ENCODE results near the gene LEP.

Gene LEP

DNA sequence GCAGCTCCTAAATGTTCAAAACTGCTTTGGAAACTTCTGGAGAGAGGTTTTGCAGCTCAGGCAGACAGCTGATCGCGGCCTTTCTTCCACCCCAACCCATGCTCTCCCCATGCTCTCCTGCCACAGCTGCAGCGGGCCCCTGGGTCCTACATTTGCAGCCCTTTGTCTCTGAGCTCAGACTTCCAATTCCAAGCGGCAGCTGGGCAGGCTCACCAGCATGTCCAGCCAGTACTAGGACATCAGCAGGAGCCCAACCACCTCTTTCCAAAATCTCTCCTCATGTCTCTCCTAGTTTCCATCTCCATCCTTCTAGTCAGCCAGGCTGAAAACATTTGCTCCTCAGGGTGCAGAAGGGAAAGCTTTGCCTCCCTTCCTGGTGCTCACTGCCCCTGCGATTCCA is 6.0 kb downstream of the LEP start:
- DNase-seq (ENCODE audit: low spot score), result no peak

DNA sequence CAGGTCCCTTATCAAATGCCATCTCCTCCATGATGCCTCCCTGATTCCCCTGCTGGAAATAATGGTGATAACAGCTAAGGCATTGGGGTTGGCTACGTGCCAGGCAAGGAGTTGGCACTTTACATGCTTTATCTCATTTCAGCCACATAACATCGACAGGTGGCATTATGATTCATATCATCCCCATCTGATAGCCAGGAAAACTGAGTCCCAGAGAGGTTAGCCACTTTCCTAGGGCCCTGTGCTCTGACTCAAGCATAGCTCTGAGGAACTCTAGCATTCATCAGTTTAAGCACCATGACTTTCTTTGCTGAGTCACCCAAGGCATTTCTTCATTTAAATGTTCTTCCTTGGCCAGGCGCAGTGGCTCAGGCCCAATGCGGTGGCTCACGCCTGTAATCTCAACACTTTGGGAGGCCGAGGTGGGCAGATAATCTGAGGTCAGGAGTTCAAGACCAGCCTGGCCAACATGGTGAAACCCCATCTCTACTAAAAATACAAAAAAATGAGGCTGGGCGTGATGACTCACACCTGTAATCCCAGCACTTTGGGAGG is 6.6 kb downstream of the LEP start:
- DNase-seq (ENCODE audit: low spot score), result no peak

DNA sequence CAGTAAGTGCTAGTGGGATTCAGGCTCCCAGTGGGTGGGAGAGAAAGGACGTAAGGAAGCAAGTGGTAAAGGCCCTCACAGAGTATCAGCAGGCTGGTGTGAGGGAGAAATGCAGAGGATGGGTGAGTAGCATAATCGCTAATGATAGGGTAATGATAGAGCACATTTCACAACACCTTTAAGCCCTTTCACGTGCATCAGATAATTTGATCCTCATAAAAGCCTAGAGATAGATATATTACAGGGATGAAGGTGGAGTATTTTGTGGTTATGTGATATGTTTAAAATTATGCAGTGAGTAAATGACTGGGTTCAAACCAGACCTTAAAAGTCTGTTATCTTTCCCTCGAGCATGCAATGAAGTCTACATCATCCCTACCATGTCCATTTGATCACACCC is 10.3 kb downstream of the LEP start:
- DNase-seq (ENCODE audit: low spot score), result no peak

DNA sequence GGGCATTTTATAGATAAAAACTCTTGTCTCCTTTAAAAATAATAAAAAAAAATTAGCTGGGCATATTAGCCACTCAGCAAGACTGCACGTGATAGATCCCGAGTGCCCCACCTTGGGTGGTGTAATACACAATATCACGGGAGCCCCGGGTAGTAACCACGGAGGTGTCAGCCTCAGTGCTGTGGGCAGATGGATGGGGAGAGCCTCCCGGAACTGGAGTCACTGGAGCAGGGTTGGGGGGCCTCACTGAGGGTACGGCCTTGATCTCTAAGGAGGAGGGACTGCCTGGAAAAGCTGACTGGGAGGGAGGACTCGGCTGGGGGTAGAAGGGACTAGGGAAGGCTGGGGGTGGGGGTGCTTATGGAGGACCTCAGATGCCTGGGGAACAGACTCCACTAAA is 12.6 kb downstream of the LEP start:
- DNase-seq (ENCODE audit: low spot score), result no peak

DNA sequence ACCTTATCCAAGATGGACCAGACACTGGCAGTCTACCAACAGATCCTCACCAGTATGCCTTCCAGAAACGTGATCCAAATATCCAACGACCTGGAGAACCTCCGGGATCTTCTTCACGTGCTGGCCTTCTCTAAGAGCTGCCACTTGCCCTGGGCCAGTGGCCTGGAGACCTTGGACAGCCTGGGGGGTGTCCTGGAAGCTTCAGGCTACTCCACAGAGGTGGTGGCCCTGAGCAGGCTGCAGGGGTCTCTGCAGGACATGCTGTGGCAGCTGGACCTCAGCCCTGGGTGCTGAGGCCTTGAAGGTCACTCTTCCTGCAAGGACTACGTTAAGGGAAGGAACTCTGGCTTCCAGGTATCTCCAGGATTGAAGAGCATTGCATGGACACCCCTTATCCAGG is 13.4 kb downstream of the LEP start:
- no peak for DNase-seq (ENCODE audit: low spot score)

DNA sequence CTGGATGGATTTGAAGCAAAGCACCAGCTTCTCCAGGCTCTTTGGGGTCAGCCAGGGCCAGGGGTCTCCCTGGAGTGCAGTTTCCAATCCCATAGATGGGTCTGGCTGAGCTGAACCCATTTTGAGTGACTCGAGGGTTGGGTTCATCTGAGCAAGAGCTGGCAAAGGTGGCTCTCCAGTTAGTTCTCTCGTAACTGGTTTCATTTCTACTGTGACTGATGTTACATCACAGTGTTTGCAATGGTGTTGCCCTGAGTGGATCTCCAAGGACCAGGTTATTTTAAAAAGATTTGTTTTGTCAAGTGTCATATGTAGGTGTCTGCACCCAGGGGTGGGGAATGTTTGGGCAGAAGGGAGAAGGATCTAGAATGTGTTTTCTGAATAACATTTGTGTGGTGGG is 14.2 kb downstream of the LEP start:
- no peak for DNase-seq (ENCODE audit: low spot score)

DNA sequence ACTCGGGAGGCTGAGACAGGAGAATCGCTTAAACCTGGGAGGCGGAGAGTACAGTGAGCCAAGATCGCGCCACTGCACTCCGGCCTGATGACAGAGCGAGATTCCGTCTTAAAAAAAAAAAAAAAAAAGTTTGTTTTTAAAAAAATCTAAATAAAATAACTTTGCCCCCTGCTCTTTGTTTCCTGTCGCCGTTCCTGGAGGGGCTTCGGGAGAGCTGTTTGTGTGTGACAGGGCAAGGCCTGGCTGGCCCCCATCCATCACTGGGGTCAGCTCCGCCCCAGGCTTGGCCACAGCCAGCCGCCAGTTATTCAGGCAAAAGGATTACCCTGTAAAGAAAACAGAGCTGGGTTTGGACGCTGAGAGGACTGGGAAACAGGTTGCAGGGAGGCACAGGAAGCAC is 16.4 kb downstream of the LEP start:
- DNase-seq (ENCODE audit: low spot score), result no peak

DNA sequence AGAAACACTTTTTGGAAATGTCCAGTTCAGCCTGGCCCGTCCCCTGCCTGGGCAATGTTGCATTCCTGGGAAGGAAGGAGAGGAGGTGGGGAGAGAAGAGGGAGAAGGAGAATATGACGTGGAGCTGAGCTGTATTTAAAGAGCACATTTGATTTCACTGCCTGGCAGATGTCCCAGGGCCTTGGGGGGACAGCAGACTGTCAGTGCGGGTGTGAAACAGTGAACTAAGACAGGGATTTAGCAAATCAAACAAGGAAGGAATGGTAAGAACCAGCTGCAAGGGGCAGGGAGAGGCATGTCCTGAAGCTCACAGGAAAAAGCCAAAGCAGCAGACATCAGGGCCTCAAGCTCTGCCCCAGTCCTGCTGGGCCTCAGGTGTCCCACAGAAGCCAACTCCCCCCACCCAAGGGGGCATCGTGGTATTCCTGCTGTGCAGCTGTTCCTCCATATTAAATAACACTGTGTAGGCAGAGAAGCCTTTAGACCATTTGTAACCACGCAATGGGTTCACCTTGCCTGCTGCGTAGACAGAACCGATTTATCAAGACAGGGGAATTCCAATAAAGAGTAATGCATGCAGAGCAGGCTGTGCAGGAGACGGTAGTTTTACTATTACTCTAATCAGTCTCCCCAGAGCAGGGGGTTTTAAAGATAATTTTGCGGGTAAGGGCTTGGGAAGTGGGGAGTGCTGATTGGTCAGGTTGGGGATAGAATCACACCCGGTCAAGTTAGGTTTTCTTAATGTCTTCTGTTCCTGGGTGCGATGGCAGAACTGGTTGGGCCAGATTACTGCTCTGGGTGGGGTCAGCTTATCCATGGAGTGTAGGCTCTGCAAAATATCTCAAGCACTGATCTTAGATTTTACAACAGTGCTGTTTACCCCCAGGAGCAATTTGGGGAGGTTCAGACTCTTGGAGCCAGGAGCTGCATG is 18.3 kb downstream of the LEP start:
- DNase-seq (ENCODE audit: low spot score), result no peak

DNA sequence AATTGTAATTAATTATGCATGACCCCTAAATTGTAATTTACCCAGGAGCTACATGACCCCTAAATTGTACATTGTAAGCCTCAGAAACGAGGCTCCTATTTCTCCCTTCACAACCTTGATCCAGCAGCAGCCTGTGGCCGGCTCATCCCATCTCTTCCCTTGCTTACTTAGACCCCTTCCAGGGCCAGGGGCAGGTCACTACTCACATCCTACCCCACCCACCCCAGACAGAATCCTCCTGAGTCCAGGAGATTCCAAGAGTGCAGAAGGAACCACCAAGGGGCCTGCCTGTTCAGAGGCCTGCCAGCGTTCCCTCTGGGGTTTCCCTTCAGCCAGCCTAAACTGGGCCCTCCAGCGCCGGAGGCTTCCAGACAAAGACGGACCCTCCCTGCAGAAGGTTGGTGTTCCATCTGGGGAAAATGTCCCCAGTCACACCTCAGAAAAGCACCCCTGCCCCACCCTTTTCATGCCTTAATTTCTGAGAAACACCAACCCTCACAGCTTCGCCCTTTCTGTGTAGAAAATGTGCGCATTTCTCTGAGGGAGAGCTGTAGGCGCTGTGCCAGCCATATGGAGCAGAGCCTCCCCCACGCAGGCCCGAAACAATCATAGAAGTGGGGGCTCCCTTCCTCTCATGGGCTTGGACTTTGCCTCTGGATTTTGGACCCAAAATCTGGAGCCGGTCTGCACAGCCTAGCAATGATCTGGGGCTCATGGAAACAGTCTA is 19.2 kb downstream of the LEP start:
- DNase-seq (ENCODE audit: low spot score), result no peak

DNA sequence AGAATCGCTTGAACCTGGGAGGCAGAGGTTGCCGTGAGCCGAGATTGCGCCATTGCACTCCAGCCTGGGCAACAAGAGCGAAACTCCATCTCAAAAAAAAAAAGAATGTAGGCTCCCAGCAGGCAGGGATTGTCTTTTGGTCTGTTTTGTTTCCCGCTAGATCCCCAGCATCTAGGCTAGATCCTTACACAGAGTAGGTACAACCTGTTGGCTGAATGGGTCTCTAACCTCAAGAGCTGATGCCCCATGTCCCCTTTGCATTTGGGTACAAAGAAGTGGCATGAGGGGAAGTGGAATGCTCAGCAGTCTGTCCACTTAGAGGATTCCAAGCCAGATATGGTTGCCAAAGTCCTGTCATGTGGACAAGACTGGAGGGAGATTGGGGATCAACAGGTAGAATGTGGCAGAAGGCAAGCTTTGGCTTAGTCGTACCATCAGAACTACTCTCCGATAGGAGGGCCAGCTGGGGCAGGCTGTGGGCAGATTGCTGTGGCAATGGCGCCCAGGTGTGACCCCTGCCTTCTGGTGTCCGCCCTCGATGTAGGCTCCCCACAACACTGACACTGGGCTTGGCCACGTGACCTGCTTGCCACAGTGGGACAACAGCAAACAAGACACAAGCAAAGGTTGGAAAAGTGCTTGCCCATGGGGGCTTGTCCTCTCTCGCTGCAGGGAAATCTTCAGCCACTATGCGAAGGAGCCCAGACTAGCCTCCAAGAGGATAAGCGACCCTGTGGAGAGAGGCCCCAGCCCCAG is 21.4 kb downstream of the LEP start:
- no peak for DNase-seq (ENCODE audit: low spot score)

DNA sequence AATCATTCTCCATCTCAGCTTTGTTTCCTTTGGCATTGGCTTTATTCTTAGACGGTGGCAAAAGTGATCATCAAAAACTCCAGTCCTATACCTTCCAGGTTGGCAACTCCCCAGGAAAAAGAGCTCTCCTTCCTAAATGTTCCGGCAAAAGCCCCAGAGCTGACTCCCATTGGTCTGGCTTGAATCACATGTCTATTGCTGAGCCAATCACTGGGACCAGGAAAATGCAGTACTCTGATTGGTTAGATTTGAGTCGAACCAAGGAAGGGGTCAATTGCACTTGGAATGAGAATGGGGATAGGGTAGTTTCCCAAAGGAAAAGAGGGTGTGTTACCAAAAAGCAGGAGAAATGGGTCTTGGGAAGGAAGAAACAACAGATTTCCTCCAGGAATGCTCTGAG is 22.3 kb downstream of the LEP start:
- no peak for DNase-seq (ENCODE audit: low spot score)

DNA sequence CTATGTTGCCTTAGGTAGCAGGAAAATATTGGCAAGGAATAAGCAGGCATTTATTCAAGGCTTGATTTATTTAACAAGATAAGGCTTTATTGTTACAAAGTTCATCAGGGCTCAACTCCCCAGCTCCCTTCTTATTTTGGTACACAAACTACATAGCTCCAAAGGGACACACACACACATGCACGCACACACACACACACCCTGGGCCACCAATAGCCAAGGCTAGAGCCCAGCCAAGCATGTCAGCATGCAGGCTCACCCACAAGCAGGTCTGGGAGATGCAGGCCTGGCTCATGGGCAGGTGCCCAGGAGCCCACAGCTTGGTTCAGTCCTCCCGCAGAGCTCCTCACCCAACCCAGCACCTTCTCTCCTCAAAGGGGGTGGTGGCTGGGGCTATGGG is 23.4 kb downstream of the LEP start:
- DNase-seq (ENCODE audit: low spot score), result no peak

DNA sequence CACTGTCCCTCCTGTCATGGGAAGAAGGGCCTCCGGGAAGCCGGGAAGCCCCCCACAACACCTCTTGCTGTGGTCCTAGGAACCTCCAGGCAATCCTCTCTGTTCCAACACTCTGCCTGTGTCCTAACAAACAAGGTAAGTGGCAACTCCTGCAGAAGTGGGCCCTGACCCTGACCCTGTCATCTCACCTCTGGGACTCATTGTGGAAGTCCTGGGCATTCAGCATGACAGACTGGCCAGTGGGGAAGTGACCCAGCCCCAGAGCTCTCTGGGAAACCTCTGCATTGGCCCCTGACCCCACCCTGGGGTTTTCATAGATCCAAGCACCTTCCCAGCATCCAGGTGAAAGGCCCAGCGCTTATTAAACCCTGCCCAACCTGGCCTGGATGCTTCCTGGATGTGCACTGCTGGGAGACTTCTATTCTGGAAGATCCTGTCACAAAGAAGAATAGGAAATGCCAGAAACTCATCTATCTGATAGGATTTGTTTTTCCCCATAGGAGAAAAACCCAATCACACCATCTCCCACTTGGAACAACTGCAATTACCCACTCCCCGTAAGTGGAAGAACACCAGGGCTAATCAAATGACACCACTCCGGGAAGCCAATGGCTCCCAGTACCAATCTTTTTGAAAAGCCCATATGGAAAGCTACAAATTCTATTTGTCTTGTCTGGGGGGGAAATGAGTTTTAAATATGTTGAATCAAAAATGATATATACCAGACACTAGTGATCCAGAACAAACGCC is 24.3 kb downstream of the LEP start:
- no peak for DNase-seq (ENCODE audit: low spot score)

DNA sequence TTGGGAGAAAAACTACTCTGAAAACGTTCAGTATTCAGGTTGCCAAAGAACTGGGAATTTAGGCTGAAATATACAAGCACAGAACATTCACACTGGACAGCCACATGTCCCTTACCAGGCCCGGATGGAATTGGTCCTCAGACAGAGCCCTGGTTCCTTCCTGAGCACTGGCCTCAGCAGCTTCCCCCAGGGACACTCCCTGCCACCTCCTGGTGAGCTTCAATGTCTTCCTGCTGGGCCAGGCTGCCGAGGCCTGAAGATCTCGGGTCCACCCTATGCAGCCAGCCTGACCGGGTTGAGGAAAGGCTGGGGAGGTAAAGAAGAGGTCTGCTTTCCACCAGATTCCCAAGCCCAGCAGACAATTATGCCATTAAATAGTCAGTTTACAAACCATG is 24.8 kb downstream of the LEP start:
- DNase-seq (ENCODE audit: low spot score), result no peak

DNA sequence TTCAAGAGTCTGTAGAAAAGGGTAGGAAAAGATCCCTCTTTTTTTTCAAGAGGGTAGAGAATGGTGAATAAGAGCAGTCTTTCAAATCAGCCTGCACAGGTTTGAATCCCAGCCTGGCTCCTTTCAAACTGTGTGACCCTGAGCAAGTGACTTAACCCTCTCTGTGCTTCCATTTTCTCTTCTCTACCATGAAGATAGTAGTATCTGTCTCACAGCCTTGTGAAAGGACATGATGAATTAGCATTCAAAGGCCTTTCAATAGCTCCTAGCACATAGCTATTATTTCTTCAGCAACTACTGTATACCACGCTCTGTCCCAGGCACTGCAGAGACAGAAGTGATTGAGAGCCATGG is 25.4 kb downstream of the LEP start:
- DNase-seq (ENCODE audit: low spot score), result no peak

DNA sequence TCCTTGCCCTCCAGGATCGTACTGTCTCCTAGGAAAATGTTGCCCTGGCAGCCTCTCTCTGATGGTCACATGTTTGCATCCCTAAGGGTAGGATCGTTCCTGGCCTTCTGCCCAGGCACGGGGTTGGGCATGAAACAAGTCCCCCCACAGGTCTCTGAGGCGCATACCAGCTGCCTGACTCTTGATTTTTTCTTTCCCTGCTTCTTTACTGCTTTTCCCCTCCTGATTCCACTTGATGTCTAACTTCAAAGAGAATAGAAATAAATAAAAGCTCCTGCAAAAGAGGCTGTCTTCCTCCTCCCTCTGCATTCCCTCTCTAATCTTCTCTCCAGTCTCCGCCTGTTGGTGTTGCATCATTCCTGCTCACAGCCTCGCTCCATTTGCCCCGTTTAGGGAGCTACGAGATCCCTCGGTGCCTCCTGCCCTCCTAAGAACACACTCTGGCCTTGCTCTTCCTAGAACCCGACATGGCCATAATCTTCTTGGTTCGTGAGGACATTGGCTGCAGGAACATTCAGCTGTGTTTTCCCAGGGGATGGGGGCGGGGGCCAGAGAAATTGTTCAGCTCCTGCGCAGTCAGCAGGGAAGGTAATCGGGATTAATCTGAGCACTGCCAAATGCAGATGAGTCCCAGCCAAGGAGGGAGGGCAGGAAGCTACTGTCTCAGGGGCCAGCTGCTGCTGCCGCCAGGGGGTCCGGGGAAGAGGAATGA is 26.0 kb downstream of the LEP start:
- peak; percentile 46 for DNase-seq (ENCODE audit: low spot score)

DNA sequence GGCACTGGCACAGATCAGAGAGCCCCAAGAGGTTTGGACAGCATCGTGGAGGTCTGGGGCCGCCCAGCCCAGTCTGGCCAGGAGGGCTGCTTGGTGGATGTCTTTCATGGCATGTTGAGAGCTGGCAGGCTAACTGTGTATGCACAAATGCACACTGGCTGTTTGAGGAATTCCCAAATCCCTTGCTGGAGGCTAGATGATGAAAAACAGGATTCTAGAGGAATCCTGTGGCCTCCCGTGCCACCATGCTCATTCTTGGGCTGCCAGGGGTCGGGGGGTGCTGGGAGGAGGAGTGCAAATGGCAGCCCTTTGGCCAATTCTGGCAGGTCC is 26.5 kb downstream of the LEP start:
- no peak for DNase-seq (ENCODE audit: low spot score)

DNA sequence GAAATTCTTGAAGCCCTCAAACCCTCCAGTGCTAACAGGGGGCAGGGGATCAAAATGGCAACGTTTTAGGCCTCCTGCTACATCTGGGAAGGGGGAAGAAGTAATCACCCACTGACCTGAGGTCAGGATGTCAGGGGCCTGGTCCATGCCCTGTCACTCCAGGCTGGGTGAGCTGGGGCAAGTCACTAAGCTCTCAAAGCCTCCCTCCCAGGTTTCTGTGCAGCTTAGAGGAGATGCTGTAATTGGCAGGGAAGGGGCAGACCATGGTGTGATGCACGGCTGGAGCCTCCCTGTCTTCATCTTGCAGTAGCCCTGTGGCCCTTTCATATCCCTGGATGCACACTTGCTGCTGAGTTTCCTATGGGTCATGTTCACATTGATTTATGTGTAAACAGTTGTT is 27.2 kb downstream of the LEP start:
- no peak for DNase-seq (ENCODE audit: low spot score)

DNA sequence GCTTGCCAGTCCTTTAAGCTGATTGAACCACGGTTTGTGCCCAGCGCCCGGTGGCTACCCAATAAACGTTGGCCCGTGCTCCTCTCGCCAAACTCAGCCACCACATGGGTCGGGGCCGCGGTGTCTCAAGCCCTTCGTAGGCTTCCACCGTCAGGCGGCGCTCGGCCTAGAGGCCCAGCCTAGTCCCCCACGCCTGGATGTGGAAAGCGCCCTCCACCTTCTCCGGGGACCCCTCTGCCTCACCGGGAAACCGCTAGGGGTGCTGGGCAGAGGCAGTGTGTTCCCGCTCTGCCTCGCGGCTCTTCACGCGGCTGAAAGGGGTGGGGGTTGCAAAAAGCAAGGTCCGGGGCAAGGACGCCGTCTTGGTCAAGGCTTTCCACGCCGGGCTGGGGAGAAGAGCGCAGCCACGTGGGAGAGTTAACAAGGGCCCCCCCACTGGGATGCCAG is 29.8 kb downstream of the LEP start:
- no peak for DNase-seq (ENCODE audit: low spot score)

DNA sequence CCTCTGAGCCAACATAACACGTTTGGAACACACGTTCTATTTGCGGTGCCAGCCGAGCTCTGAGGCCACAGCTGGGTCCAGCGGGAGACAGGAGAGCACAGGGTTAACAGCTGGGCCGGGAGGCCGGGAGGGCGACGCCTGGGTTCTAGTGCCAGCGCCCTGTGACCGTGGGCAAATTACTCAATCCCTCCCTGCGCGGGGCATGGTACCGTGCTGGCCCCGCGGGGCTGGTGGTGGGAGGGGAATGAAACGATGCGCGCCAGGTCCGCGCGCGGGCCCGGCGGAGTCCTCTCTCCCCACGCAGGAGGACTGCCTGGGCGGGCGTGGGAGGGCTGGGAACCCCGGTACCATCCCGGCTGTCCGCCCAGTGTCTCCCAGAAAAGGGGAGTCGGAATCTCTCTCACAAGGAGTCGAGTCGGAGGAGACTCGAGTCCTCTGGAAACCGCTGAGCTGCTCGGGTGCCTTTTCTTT is 30.4 kb downstream of the LEP start:
- no peak for DNase-seq (ENCODE audit: low spot score)

DNA sequence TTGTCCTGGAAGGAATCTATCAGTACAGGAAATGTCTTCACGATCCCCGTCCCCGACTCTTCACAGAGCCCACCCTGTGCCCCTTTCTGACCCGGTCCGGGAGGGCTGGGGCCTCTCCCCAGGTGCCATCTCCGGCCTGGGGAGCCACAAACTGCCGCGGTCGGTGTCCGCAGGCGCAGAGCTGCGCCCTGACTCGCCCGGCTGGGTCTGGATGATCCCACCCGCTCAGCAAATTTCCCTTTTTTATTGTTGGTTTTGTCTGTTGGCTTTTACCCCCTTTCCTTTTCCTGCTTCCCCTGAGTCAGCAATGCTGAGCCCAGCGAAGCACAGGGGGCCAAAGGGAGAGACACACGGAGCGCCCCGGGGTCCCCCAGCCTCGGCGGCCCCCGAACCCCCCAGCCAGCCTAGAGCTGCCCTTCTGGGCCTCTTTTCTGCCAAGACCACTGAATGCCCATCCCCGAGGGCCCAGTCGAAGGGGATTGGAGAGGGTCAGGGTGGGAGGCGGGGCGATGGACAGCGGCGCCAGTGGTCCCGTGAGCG is 30.9 kb downstream of the LEP start:
- DNase-seq (ENCODE audit: low spot score), result no peak

Measured in SW480 (cell line).